Cardiac septum (tissue), 1 donor: ENCODE data around the gene PLVAP. TPM values are rescaled to one million over a fixed set of nuclear protein-coding genes. Genes with fewer than 3 reads are reported as not detected.
"Not testable (repeated sequence)": the region's sequence is repeated elsewhere in the genome, so short reads cannot be mapped to it uniquely, and the experiment has no call there.

Experiments
- DNase-seq: peaks from one replicate; pipeline ENCODE4 v3.0.0-alpha.2; 2020; ENCODE audit warnings: low spot score
- intact Hi-C: fragments of 100-400 bp; cut with DNase I; formaldehyde crosslinking; loops from one replicate; pipeline ENCODE4 v1.14.0; 2022
- total RNA-seq: library from RNA; stranded (reverse); fragmentation: NEBNext Ultra II Directional; extraction: Animal tissue kit (Norgen Biotek cat#: 25700); gene quantifications from one replicate; pipeline ENCODE4 v1.2.1, GENCODE V29; 2021
- donor health status: DM: no; HTN: no; CAD: no.

The PLVAP gene
- total RNA-seq, 1 donor from 2014 or later: 32.8 TPM

- DNase-seq, intact Hi-C loops: not testable (repeated sequence)
Measured at GRCh38 chr19:17363852-17364605, 13.1 kb downstream of the PLVAP start.

- intact Hi-C loops: no loop called here
- no peak for DNase-seq
Measured at GRCh38 chr19:17359905-17360800, 17.0 kb downstream of the PLVAP start.

DNA sequence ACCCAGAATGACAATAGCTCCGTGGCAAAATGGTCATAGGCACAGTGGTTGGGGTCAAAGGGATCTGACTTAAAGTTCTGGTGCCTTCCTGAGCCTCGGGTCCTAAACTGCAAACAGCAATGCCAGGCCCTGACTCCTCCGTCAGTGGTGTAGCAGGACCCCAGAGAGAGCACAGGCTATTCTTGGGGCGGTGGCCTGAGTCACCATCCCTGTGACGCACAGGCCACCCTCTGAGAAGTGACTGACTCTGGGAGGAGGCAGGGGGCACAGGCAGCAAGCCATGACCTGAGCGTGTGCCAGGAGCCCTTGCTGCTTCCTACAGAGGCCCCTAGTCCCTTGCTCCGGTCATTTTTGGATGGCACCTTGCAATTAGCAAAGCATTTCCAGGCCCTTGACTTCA is 18.7 kb downstream of the PLVAP start:
- DNase-seq: no peak
- intact Hi-C loops: no loop called here

DNA sequence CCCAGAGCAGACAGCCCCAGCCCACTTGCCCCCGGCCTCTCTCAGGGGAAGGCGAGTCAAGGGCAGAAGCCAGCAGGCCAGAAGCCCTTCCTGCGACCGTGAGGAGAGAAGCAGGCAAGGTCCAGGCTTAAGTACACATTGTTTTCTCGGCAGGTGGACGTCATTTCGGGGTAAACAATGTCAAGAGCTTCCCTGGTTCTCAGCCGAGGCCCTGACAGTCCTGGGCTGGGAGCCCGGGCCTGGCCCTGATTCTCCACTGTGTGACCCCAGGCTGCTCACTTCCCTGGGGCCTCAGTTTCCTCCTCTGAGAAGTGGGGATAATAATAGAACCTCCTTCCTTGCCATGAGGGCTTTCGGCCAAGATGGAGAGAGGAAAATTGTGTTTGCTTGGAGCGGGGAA is 19.4 kb downstream of the PLVAP start:
- DNase-seq: no peak
- intact Hi-C loops: no loop called here

- intact Hi-C loops: no loop called here
- no peak for DNase-seq
Measured at GRCh38 chr19:17357078-17357666, 20.0 kb downstream of the PLVAP start.

- DNase-seq: no peak
- intact Hi-C loops: no loop called here
Measured at GRCh38 chr19:17353386-17353785, 23.8 kb downstream of the PLVAP start.

DNA sequence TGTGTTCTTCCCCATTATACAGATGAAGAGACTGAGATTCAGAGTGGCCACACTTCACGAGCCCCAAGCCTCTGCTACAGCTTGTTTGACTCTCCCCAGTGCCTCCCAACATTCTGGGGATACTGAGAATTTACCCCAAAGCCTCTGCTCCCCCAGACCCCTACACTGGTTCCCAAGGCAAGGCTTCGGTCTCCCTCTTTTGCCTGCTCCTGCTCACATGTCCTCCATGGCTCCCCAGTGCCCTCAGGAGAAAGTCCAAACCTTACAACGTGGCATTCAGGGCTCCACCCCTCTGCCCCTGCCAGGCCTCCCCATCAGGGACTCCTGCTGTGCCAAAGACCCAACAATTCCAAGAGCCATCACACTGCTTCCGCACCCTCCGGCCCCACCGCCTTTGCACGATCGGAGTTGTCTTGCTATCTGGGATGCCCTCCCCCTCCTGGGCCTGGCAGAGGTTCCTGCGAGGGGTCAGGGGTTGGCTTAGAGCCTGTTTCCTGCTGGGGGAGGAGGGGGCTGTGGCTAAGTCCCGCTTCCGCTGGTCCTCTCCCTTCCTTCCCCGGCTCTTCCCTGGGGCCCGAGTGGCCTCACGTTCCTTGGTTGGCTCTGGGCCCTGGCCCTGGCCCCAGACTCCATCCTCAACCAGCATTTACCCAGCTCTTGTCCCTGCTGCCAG is 24.4 kb downstream of the PLVAP start:
- no peak for DNase-seq
- intact Hi-C loops: no loop called here

- intact Hi-C loops: no loop called here
- no peak for DNase-seq
Measured at GRCh38 chr19:17351815-17352435, 25.2 kb downstream of the PLVAP start.

DNA sequence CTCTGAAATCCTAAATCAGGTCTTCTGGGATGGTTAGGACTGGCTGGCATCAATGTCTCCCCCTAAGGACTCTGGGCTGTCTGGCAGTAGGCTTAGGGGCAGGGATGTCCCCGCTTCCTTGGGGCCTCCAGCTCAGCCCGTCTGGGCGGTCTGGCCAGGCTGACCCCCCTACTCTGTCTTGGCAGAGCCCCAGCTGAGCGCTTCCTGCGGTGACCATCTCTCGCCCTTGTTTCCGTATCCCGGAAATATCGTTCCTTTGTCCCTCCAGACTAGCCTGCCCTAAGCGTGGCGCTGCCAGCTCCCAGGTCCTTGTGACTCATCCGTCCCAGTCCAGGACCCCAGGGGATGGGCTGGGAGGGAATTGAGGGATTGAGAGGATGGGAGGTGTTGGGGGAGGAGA is 28.4 kb downstream of the PLVAP start:
- DNase-seq: peak; percentile 86
- intact Hi-C loops: loop anchor here (5.0 kb wide), 1 partner anchor 119 kb away; no protein-coding TSS in a partner anchor

- intact Hi-C loops: loop anchor here (5.0 kb wide), 1 partner anchor 119 kb away; no protein-coding TSS in a partner anchor
- DNase-seq: no peak
Measured at GRCh38 chr19:17347877-17348276, 29.3 kb downstream of the PLVAP start.

DNA sequence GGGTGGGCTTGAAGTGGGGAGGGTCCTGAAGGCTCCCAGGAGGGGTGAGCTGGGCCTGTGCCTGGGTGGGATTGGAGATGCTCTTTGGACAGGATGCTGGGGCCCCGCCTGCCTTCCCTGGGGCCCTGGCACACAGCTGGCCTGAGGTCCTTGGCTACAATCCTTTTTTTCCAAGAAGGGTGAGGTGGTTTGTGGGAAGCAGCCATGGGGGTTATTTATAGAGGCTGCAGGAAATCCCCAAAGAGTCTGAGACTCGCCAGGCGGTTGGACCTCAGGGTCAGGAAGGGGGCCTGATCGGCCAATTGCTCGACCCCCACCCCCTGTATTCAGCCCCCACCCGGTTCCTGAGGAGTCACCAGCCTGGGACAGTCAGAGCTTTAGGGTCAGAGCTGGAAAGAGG is 29.8 kb downstream of the PLVAP start:
- DNase-seq: no peak
- intact Hi-C loops: loop anchor here (5.0 kb wide), 1 partner anchor 120 kb away; no protein-coding TSS in a partner anchor

DNA sequence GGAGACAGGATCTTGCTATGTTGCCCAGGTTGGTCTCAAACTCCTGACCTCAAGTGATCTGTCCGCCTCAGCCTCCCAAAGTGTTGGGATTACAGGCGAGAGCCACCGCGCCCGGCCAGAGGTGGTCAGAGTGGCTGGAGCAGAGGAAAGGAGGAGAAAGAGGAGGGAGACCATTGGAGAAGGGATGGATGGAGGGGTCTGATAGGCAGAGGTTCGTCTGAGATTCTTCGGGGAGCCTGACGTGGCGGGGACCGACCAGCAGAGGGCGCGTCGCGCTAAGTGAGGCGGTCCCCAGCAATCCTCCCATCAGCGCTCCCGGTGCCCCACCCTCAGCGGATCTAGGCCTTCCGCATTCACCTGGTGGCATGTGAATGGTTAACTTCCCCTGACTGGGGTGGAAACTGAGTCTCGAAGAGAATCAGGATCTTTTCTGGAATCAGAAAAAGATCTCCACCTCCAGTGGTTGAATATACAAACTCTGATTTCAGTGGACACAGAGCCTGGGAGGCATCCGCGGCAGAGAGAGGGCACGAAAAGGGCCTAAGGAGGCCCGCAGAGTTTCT is 31.0 kb downstream of the PLVAP start:
- intact Hi-C loops: loop anchor here (1.0 to 5.0 kb wide), 2 partner anchors 40 to 121 kb away; no protein-coding TSS in a partner anchor
- peak; percentile 89 for DNase-seq

DNA sequence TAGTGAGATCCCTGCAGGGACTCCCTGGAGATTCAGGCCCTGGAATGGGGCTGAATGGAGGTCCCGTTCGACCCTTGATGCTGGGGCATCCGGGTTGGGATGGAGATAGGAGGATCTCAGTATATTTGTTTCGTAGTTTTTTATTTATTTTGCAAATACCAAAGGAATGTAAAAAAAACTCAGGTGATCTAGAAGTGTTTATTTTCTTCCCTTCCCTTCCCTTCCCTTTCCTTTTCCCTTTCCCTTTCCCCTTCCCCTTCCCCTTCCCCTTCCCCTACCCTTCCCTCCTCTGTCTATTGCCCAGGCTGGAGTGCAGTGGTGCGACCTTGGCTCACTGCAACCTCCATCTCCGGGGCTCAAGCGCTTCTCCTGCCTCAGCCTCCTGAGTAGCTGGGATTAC is 35.3 kb downstream of the PLVAP start:
- DNase-seq: no peak
- intact Hi-C loops: no loop called here

GRCh38 chr19:17341386-17341785 is 35.8 kb downstream of the PLVAP start:
- no peak for DNase-seq
- intact Hi-C loops: no loop called here

DNA sequence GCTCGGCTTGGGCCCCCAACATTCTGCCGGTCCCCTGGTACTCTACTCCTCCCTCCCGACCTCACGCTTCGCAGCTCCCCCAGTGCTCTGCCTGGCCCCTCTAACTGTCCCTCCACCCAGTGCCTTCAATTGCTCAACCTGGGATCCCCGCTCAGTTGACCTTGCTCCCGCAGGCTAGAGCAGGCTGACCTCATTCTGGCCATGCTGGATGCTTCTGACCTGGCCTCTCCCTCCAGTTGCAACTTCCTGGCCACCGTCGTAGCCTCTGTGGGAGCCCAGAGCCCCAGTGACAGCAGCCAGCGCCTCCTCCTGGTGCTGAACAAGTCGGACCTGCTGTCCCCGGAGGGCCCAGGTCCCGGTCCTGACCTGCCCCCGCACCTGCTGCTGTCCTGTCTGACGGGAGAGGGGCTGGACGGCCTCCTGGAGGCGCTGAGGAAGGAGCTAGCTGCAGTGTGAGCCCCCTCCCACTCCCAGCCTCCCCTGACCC is 36.2 kb downstream of the PLVAP start:
- DNase-seq: no peak
- intact Hi-C loops: no loop called here

DNA sequence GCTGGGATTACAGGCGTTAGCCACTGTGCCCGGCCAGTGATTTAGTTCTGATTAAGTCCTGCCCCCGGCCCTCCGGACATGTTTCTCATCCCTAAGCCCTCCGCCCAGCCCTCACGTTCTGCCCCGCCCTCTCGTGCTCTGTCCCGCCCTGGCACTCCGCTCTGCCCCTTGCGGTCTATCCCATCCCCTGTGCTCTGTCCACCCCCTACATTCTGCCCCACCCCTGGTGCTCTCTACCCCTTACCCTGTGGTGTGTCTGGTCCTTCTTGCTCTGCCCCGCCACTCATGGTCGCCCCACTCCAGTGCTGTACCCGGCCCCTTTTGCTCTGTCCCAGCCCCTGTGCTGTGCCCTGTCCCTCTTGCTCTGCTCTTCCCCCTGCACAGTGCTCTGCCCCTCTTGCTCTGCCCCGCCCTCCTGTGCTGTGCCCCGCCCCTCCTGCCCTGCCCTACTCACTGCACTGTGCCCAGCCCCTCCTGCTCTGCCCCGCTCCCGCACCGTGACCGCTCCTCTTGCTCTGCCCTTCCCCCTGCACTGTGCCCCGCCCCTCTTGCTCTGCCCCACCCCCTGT is 36.8 kb downstream of the PLVAP start:
- no peak for DNase-seq

GRCh38 chr19:17339088-17339741 is 37.9 kb downstream of the PLVAP start:
- DNase-seq: no peak
- intact Hi-C loops: loop anchor here (5.0 kb wide), 1 partner anchor 37 kb away; the partner anchor contains the start of gene ABHD8

More for the DNA sequence above, 36.8 kb downstream of the PLVAP start:
- intact Hi-C loops: no loop called here
